ENCODE data around the gene BHLHE40.

DNA sequence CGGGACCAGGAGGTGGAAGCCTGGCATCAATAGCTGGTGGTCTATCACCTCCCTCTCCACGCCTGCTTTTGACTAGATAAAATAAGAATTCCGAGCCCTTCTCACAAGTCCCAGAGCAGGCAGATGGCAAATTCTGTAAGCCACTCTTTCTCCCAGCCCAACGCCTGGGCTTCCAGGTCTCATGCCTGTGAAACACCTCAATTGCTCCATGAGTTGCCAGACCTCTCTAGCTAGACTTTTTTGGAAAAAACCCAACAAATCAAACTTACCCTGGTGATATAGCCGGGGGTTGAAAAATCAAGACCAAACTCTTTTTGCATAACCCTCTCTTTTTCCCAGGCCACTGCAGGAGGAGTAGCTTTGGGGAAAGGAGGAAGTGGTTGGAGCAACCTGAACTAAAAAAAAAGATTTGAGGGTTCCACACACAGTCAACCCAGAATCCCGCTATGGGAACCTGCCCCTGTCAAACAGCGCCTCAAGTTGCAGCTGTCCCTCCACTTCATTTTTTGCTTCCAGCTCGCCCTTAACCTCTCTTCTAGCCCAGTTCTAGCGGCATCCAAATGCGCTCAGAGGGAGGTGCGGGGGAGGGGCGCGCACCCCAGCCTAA is 7.0 kb downstream of the BHLHE40 start:
- no peak for TF ChIP-seq POLR2AphosphoS5 (IDR thresholded peaks at IDR 0.05; ENCODE audit: insufficient read depth, low read depth, low read length)
- TF ChIP-seq EZH2 (IDR thresholded peaks at IDR 0.05; ENCODE audit: borderline replicate concordance, low read depth, low read length, severe bottlenecking), result no peak
- TF ChIP-seq, protein P1, sequence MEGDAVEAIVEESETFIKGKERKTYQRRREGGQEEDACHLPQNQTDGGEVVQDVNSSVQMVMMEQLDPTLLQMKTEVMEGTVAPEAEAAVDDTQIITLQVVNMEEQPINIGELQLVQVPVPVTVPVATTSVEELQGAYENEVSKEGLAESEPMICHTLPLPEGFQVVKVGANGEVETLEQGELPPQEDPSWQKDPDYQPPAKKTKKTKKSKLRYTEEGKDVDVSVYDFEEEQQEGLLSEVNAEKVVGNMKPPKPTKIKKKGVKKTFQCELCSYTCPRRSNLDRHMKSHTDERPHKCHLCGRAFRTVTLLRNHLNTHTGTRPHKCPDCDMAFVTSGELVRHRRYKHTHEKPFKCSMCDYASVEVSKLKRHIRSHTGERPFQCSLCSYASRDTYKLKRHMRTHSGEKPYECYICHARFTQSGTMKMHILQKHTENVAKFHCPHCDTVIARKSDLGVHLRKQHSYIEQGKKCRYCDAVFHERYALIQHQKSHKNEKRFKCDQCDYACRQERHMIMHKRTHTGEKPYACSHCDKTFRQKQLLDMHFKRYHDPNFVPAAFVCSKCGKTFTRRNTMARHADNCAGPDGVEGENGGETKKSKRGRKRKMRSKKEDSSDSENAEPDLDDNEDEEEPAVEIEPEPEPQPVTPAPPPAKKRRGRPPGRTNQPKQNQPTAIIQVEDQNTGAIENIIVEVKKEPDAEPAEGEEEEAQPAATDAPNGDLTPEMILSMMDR (IDR thresholded peaks at IDR 0.05; ENCODE audit: extremely low read depth in 1 of 2, insufficient read depth in 1 of 2, low read depth in 1 of 2, low read length in 2 of 2), result no peak
